Measurements from ENCODE around the gene RDH12. TPM values are rescaled to one million over a fixed set of nuclear protein-coding genes. Genes with fewer than 3 reads are reported as not detected.

The RDH12 gene
- total RNA-seq, 2 donors from 2014 or later = 0.13 to 0.18 TPM

DNA sequence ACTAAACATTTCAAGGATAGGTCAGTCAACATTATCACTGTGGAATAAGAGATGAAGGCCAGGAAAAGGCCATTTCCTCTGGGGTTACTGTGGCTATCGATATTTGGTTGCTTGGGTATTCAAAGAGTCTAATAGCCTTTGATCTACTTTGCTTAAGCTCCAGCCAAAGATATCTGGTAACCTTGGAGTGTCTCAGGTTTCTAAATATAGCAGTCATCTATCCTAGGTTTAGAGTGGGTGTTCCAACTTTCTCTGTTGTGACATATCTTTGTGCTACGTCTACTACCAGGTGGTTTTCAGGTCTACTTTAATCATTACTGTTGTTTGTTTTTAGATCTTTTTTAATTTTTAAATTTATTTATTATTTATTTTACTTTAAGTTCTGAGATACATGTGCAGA lies 42.4 kb downstream of the RDH12 start:
- no peak overlapping the region for H3K4me3 ChIP-seq (ENCODE audit: low read length)
- H3K9me3 Mint-ChIP-seq = no peaks in the 10 kb centered on the region
- no peak for DNase-seq
- no peak overlapping the region for H3K4me3 Mint-ChIP-seq
- TF ChIP-seq, protein P1, sequence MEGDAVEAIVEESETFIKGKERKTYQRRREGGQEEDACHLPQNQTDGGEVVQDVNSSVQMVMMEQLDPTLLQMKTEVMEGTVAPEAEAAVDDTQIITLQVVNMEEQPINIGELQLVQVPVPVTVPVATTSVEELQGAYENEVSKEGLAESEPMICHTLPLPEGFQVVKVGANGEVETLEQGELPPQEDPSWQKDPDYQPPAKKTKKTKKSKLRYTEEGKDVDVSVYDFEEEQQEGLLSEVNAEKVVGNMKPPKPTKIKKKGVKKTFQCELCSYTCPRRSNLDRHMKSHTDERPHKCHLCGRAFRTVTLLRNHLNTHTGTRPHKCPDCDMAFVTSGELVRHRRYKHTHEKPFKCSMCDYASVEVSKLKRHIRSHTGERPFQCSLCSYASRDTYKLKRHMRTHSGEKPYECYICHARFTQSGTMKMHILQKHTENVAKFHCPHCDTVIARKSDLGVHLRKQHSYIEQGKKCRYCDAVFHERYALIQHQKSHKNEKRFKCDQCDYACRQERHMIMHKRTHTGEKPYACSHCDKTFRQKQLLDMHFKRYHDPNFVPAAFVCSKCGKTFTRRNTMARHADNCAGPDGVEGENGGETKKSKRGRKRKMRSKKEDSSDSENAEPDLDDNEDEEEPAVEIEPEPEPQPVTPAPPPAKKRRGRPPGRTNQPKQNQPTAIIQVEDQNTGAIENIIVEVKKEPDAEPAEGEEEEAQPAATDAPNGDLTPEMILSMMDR (conservative IDR thresholded peaks at IDR 0.05) = no peak
- no peak overlapping the region for H3K27ac ChIP-seq (ENCODE audit: low read depth, low read length)
- H3K4me1 Mint-ChIP-seq = no peaks in the 10 kb centered on the region
- H3K27me3 ChIP-seq (ENCODE audit: control insufficient read depth, insufficient read depth, low read length, poor library complexity, severe bottlenecking) = no peaks in the 10 kb centered on the region
- H3K4me1 ChIP-seq (ENCODE audit: control insufficient read depth, insufficient read depth, low read length) = no peaks in the 10 kb centered on the region
- no peaks in the 10 kb centered on the region for H3K9me3 ChIP-seq (ENCODE audit: control insufficient read depth, low read length)
- H3K27me3 Mint-ChIP-seq (ENCODE audit: insufficient read depth) = peaks cover 8% of the 10 kb centered on the region
- H3K27ac Mint-ChIP-seq = no peak overlapping the region
- H3K36me3 ChIP-seq (ENCODE audit: control insufficient read depth, insufficient read depth, low read length) = peaks cover 11% of the 10 kb centered on the region
- WGBS, 2 experiments (ENCODE audit: insufficient coverage in 1 of 2, insufficient read length in 1 of 2) = 83 to 96% methylated on average over 1 of the region's 2 CpGs
- H3K9ac ChIP-seq (ENCODE audit: extremely low read depth, low read length, poor library complexity, severe bottlenecking) = no peak overlapping the region
- H3K36me3 Mint-ChIP-seq (ENCODE audit: low read depth) = peaks cover 26% of the 10 kb centered on the region

DNA sequence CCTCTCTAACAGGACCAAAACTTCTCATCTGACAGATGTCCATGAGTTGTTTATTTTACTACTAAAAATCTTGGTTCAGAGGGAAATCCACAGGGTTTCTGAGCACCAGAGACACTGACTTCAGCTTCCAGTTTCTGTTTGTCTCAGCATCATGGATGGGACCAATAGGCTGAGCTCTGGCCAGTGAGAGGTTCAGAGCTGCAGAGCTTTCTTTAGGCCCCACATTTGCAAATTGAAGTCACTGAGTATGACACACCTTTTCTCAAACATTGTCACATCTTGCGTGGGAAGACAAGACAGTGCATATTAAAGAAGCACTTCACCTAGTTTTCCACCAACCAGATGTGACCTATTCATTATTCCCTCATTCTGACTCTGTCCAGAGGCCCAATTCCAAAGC lies 45.2 kb downstream of the RDH12 start:
- Mint-ChIP-seq H3K4me1 (no peaks in the 10 kb centered on the region), H3K9me3 (no peaks in the 10 kb centered on the region), H3K4me3 (no peak overlapping the region), H3K27ac (no peak overlapping the region), H3K36me3 (ENCODE audit: low read depth) (peaks cover 54% of the 10 kb centered on the region), H3K27me3 (ENCODE audit: insufficient read depth) (peaks cover 5% of the 10 kb centered on the region)
- Histone ChIP-seq H3K9me3 (ENCODE audit: control insufficient read depth, low read length) (no peaks in the 10 kb centered on the region), H3K27ac (ENCODE audit: low read depth, low read length) (no peak overlapping the region), H3K4me3 (ENCODE audit: low read length) (no peak overlapping the region), H3K36me3 (ENCODE audit: control insufficient read depth, insufficient read depth, low read length) (peaks cover 37% of the 10 kb centered on the region), H3K27me3 (ENCODE audit: control insufficient read depth, insufficient read depth, low read length, poor library complexity, severe bottlenecking) (no peaks in the 10 kb centered on the region), H3K4me1 (ENCODE audit: control insufficient read depth, insufficient read depth, low read length) (no peaks in the 10 kb centered on the region), H3K9ac (ENCODE audit: extremely low read depth, low read length, poor library complexity, severe bottlenecking) (no peak overlapping the region)
- no peak for DNase-seq
- TF ChIP-seq, protein P1 (conservative IDR thresholded peaks at IDR 0.05) = no peak
- WGBS, 2 experiments (ENCODE audit: insufficient coverage in 1 of 2, insufficient read length in 1 of 2) = 90 to 92% methylated on average over 1 of the region's 1 CpG

- peaks cover 67% of the 10 kb centered on the region for H3K36me3 Mint-ChIP-seq (ENCODE audit: low read depth)
- H3K4me1 Mint-ChIP-seq = no peaks in the 10 kb centered on the region
- no peak overlapping the region for H3K9ac ChIP-seq (ENCODE audit: extremely low read depth, low read length, poor library complexity, severe bottlenecking)
These were observed 46.6 kb downstream of the RDH12 start for GRCh38 chr14:67748312-67748711.

More at GRCh38 chr14:67748312-67748711, 46.6 kb downstream of the RDH12 start:
- WGBS, 2 experiments (ENCODE audit: insufficient coverage in 1 of 2, insufficient read length in 1 of 2) = 91 to 96% methylated on average over 8 to 10 of the region's 10 CpGs
- Histone ChIP-seq H3K4me3 (ENCODE audit: low read length) (no peak overlapping the region), H3K4me1 (ENCODE audit: control insufficient read depth, insufficient read depth, low read length) (no peaks in the 10 kb centered on the region), H3K27me3 (ENCODE audit: control insufficient read depth, insufficient read depth, low read length, poor library complexity, severe bottlenecking) (no peaks in the 10 kb centered on the region), H3K27ac (ENCODE audit: low read depth, low read length) (no peak overlapping the region), H3K36me3 (ENCODE audit: control insufficient read depth, insufficient read depth, low read length) (peaks cover 51% of the 10 kb centered on the region), H3K9me3 (ENCODE audit: control insufficient read depth, low read length) (no peaks in the 10 kb centered on the region)
- H3K9me3 Mint-ChIP-seq = no peaks in the 10 kb centered on the region
- no peak overlapping the region for H3K27ac Mint-ChIP-seq
- no peak overlapping the region for H3K4me3 Mint-ChIP-seq
- H3K27me3 Mint-ChIP-seq (ENCODE audit: insufficient read depth) = no peaks in the 10 kb centered on the region
- no peak for DNase-seq
- TF ChIP-seq, protein P1 (conservative IDR thresholded peaks at IDR 0.05) = no peak

All from endodermal cell (in vitro differentiated cells).